CD14-positive monocyte (primary cell): ENCODE results near the gene LRRC45. TPM values are rescaled to one million over a fixed set of nuclear protein-coding genes. Genes with fewer than 3 reads are reported as not detected.

Experiments used
- DNase-seq, 3 donors: peaks; one replicate each; pipeline ENCODE4 v3.0.0-alpha.2; 2011 to 2022
- H2AFZ ChIP-seq: 2 replicates; pipeline ENCODE4 v1.6.0; 2012; ENCODE audit warnings: mild to moderate bottlenecking, low read depth, low read length, inconsistent platforms; ENCODE audit not compliant: insufficient read depth, poor library complexity, severe bottlenecking
- H3K27ac ChIP-seq, 2 donors: 1 replicate in 1 of 2; 2 replicates in 1 of 2; pipeline ENCODE4 v1.5.1; 2012 to 2013; ENCODE audit warnings: low read length in 2 of 2, control low read depth in 1 of 2, inconsistent platforms in 1 of 2, low read depth in 1 of 2, mild to moderate bottlenecking in 1 of 2
- H3K27me3 ChIP-seq, 2 donors: one replicate each; pipeline versions ENCODE4 v1.6.0 to v1.6.1; 2011 to 2013; ENCODE audit warnings: low read length in 2 of 2; ENCODE audit not compliant: control insufficient read depth in 2 of 2, insufficient read depth in 2 of 2
- H3K36me3 ChIP-seq, 2 donors: replicated peaks in 1 of 2; 1 replicate in 1 of 2; 2 replicates in 1 of 2; pipeline versions ENCODE4 v1.5.1 to v1.6.1; 2012 to 2013; ENCODE audit warnings: low read length in 2 of 2, control low read depth in 1 of 2, inconsistent platforms in 1 of 2, mild to moderate bottlenecking in 1 of 2; ENCODE audit not compliant: insufficient read depth in 2 of 2, control insufficient read depth in 1 of 2
- H3K4me1 ChIP-seq, 2 donors: 1 replicate in 1 of 2; 2 replicates in 1 of 2; pipeline versions ENCODE4 v1.5.1 to v1.6.1; 2012 to 2013; ENCODE audit warnings: low read length in 2 of 2, control low read depth in 1 of 2, inconsistent platforms in 1 of 2, mild to moderate bottlenecking in 1 of 2, moderate library complexity in 1 of 2; ENCODE audit not compliant: insufficient read depth in 2 of 2, control insufficient read depth in 1 of 2
- H3K4me2 ChIP-seq: replicated peaks from 2 replicates; pipeline ENCODE3; 2012; ENCODE audit warnings: low read length, moderate library complexity, mild to moderate bottlenecking; ENCODE audit not compliant: poor library complexity, severe bottlenecking; ENCODE audit errors: extremely low read depth
- H3K4me3 ChIP-seq, 3 experiments: fragments of 200-600 bp in 1 of 3; sonication (generic) in 1 of 3; replicated peaks in 1 of 3; 1 replicate in 2 of 3; 2 replicates in 1 of 3; pipeline ENCODE4 v1.5.1; 2011 to 2013; ENCODE audit warnings: low read length in 3 of 3, mild to moderate bottlenecking in 3 of 3, control low read depth in 2 of 3, low read depth in 2 of 3, inconsistent platforms in 1 of 3, moderate library complexity in 1 of 3
- H3K79me2 ChIP-seq: 2 replicates; pipeline ENCODE4 v1.6.0; 2012; ENCODE audit warnings: mild to moderate bottlenecking, control low read depth, inconsistent platforms, low read length, moderate library complexity; ENCODE audit not compliant: insufficient read depth
- H3K9ac ChIP-seq: 2 replicates; pipeline ENCODE4 v1.6.0; 2017; ENCODE audit warnings: low read length, mild to moderate bottlenecking; ENCODE audit not compliant: insufficient read depth, poor library complexity, severe bottlenecking
- H3K9me3 ChIP-seq, 2 donors: replicated peaks in 1 of 2; 1 replicate in 1 of 2; 2 replicates in 1 of 2; pipeline versions ENCODE4 v1.5.1 to v1.6.1; 2012 to 2013; ENCODE audit warnings: low read length in 2 of 2, control low read depth in 1 of 2; ENCODE audit not compliant: control insufficient read depth in 1 of 2, insufficient read depth in 1 of 2
- H4K20me1 ChIP-seq: 2 replicates; pipeline ENCODE4 v1.6.0; 2012; ENCODE audit warnings: mild to moderate bottlenecking, low read length, control low read depth, moderate library complexity; ENCODE audit not compliant: insufficient read depth
- H3K27ac Mint-ChIP-seq, 7 donors: one replicate each; pipeline ENCODE4 v1.8.0; 2020; ENCODE audit warnings: mild to moderate bottlenecking in 7 of 7, mixed read lengths in 7 of 7, moderate library complexity in 6 of 7, inconsistent platforms in 2 of 7
- H3K27me3 Mint-ChIP-seq, 3 donors: one replicate each; pipeline ENCODE4 v1.8.0; 2021 to 2022; ENCODE audit warnings: low read depth in 3 of 3, mild to moderate bottlenecking in 3 of 3, mixed read lengths in 3 of 3, moderate library complexity in 3 of 3, inconsistent platforms in 1 of 3
- H3K36me3 Mint-ChIP-seq, 2 donors: one replicate each; pipeline ENCODE4 v1.8.0; 2020; ENCODE audit warnings: mixed read lengths in 2 of 2, inconsistent platforms in 1 of 2, mild to moderate bottlenecking in 1 of 2
- H3K4me1 Mint-ChIP-seq: one replicate; pipeline ENCODE4 v1.8.0; 2020; ENCODE audit warnings: mild to moderate bottlenecking, mixed read lengths
- H3K4me3 Mint-ChIP-seq, 2 donors: one replicate each; pipeline ENCODE4 v1.8.0; 2020; ENCODE audit warnings: mild to moderate bottlenecking in 2 of 2, mixed read lengths in 2 of 2, moderate library complexity in 1 of 2
- H3K9me3 Mint-ChIP-seq, 7 donors: one replicate each; pipeline ENCODE4 v1.8.0; 2020 to 2022; ENCODE audit warnings: mixed read lengths in 7 of 7, mild to moderate bottlenecking in 6 of 7, moderate library complexity in 6 of 7, inconsistent platforms in 2 of 7
- WGBS: methylation state at CpG from one replicate; pipeline ENCODE4 v1.1.5; 2013; ENCODE audit warnings: missing lambda C conversion rate; ENCODE audit not compliant: insufficient coverage; 5-methylcytosine and 5-hydroxymethylcytosine counted together
- intact Hi-C, 2 donors: fragments of 100-400 bp; cut with micrococcal nuclease; formaldehyde crosslinking; loops; one replicate each; pipeline versions ENCODE4 v1.15.0 to v1.15.1; 2023
- polyA plus RNA-seq, 3 donors: library from polyadenylated mRNA; depleted of rRNA in 1 of 3; unstranded in 2 of 3; stranded (reverse) in 1 of 3; fragments of 300-500 nt in 2 of 3; fragments of >200 nt in 1 of 3; fragmentation: Illumina TruSeq in 2 of 3; gene quantifications; 1 replicate in 2 of 3; 2 replicates in 1 of 3; pipeline ENCODE4 v1.2.3, GENCODE V29; 2012 to 2021
- TF ChIP-seq, protein P1 (sequence below): fragments of 200-600 bp; IDR thresholded peaks from one replicate; pipeline ENCODE4 v1.8.0; 2022; ENCODE audit warnings: antibody characterized with exemption, mild to moderate bottlenecking

LRRC45 gene
- polyA plus RNA-seq, 3 donors, result 2.6 to 12.2 (median 3.4) TPM

DNA sequence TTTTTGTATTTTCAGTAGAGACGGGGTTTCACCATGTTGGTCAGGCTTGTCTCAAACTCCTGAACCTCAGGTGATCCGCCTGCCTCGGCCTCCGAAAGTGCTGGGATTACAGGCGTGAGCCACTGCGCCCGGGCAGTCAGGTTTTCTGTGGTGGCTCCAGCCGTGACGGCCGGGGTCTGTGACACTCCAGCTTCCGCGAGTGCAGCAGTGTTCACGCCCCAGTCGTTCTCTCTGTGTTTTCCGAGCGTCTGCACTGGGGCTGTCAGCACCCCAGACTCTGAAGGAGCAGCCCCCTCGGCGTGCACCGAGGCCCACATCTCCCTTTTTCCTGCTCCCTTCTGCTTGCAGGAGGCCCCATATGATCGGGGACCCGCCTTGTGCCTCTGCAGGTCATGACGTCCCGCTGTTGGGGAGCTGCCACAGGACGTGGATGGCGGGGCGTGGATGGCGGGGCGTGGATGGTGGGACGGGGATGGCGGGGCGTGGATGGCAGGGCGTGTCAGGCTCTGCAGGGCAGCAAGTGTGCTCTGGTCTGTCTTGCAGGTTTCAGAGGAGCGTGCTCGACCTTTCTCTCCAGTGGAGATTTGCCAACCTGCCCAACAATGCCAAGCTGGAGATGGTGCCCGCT is 40.0 kb upstream of the LRRC45 start:
- peak overlapping the region; percentile 24 for H2AFZ ChIP-seq
- no peak for DNase-seq
- WGBS, result 94% methylated on average over 34 of the region's 35 CpGs
- H3K9ac ChIP-seq, result no peak overlapping the region
- H3K4me1 ChIP-seq, result peaks cover 15 to 16% of the 10 kb centered on the region in 2 donors
- no peaks in the 10 kb centered on the region for H4K20me1 ChIP-seq
- peaks cover 12% of the 10 kb centered on the region for H3K79me2 ChIP-seq
- TF ChIP-seq, protein P1, sequence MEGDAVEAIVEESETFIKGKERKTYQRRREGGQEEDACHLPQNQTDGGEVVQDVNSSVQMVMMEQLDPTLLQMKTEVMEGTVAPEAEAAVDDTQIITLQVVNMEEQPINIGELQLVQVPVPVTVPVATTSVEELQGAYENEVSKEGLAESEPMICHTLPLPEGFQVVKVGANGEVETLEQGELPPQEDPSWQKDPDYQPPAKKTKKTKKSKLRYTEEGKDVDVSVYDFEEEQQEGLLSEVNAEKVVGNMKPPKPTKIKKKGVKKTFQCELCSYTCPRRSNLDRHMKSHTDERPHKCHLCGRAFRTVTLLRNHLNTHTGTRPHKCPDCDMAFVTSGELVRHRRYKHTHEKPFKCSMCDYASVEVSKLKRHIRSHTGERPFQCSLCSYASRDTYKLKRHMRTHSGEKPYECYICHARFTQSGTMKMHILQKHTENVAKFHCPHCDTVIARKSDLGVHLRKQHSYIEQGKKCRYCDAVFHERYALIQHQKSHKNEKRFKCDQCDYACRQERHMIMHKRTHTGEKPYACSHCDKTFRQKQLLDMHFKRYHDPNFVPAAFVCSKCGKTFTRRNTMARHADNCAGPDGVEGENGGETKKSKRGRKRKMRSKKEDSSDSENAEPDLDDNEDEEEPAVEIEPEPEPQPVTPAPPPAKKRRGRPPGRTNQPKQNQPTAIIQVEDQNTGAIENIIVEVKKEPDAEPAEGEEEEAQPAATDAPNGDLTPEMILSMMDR, result no peak
- Mint-ChIP-seq H3K4me3 (no peak overlapping the region), H3K27me3 (peaks cover 0 to 2% (median 0%) of the 10 kb centered on the region in 3 donors), H3K9me3 (no peaks in the 10 kb centered on the region), H3K4me1 (peaks cover 24% of the 10 kb centered on the region), H3K36me3 (peaks cover 42 to 78% of the 10 kb centered on the region in 2 donors), H3K27ac (peak overlapping the region in 1 of 7 donors; percentile 26)
- H3K4me3 ChIP-seq, result no peak overlapping the region
- H3K36me3 ChIP-seq, result peaks cover 34 to 45% of the 10 kb centered on the region in 2 donors
- H3K9me3 ChIP-seq, result no peaks in the 10 kb centered on the region
- H3K4me2 ChIP-seq, result no peak overlapping the region
- H3K27ac ChIP-seq, result peak overlapping the region in 1 of 2 donors; percentile 36
- intact Hi-C loops, result no loop called here
- H3K27me3 ChIP-seq, result no peaks in the 10 kb centered on the region

DNA sequence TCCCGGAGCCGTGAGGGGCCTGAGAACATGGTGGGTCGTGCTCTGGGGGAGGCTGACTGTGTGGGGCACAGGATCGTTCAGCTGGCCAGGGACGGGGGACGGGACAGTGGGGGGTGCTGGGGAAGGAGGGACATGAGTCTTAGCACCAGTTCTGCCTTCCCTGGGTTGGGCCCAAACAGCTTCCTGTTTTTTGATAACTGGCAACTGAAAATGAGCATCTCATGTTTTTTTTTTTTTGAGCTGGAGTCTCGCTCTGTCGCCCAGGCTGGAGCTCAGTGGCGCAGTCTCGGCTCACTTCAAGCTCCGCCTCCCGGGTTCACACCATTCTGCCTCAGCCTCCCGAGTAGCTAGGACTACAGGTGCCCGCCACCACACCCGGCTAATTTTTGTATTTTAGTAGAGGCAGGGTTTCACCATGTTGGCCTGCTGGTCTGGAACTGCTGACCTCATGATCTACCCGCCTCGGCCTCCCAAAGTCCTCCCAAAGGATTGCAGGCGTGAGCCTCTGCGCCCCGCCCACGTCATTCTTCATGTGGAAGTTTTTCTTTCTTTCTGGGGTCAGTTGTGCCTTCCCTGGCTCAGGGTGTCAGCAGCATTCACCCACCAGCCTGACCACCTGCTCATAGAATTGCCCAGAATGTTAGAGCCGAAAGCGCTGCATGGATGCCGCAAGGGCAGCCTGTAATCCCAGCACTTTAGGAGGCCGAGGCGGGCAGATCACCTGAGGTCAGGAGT is 39.3 kb upstream of the LRRC45 start:
- WGBS, result 67% methylated on average over 18 of the region's 26 CpGs
- H3K36me3 Mint-ChIP-seq, result peaks cover 49 to 82% of the 10 kb centered on the region in 2 donors
- no peak overlapping the region for H3K4me3 Mint-ChIP-seq
- H3K27me3 Mint-ChIP-seq, result peaks cover 0 to 2% (median 1%) of the 10 kb centered on the region in 3 donors
- Histone ChIP-seq H3K9ac (no peak overlapping the region), H3K9me3 (no peaks in the 10 kb centered on the region), H3K36me3 (peaks cover 37 to 45% of the 10 kb centered on the region in 2 donors), H2AFZ (peak overlapping the region; percentile 24), H3K79me2 (peaks cover 6% of the 10 kb centered on the region), H3K27me3 (no peaks in the 10 kb centered on the region), H4K20me1 (peaks cover 3% of the 10 kb centered on the region), H3K4me1 (peaks cover 8 to 10% of the 10 kb centered on the region in 2 donors), H3K4me3 (no peak overlapping the region), H3K27ac (peak overlapping the region in 1 of 2 donors; percentile 36), H3K4me2 (no peak overlapping the region)
- TF ChIP-seq, protein P1, result no peak
- H3K4me1 Mint-ChIP-seq, result peaks cover 19% of the 10 kb centered on the region
- no peaks in the 10 kb centered on the region for H3K9me3 Mint-ChIP-seq
- peak overlapping the region in 3 of 7 donors; percentile 12 to 61 (median 26) for H3K27ac Mint-ChIP-seq
- intact Hi-C loops, result no loop called here
- DNase-seq, result peak; percentile 25 to 39 (median 36)
